T follicular helper cell (primary cell): ENCODE measurements around the gene UBA52.
"Not testable (repeated sequence)": the region's sequence is repeated elsewhere in the genome, so short reads cannot be mapped to it uniquely, and the experiment has no call there.

Experiments used
- DNase-seq: peaks from one replicate; pipeline ENCODE4 v3.0.0-alpha.2; 2020; ENCODE audit warnings: low read depth

The UBA52 gene

GRCh38 chr19:18557411-18558201 lies 14.1 kb upstream of the UBA52 start, which contains the start of gene KXD1:
Gene KXD1 (plus strand): TSS chr19:18557870. CDS start chr19:18562057, 4,187 bp downstream.
- peak; percentile 97 for DNase-seq

DNA sequence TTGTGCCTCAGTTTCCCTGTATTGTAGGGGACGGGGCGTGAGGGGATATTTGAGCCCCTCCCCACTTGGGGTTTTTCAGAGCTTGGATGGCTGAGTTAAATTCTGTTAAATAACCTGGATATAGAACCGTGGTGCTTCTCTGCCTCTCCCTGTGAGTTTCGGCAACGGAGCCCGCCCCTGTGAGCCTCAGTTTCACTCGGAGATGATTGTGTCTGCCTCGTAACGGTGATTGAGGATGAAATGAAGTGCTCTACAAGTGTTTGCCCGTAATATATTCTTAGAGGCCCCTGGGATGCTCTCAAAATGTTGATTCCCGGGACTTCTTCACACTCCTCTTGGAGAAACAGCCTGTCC lies 13.5 kb upstream of the UBA52 start:
- no peak for DNase-seq

GRCh38 chr19:18558604-18559003 lies 13.1 kb upstream of the UBA52 start:
- DNase-seq: no peak

DNA sequence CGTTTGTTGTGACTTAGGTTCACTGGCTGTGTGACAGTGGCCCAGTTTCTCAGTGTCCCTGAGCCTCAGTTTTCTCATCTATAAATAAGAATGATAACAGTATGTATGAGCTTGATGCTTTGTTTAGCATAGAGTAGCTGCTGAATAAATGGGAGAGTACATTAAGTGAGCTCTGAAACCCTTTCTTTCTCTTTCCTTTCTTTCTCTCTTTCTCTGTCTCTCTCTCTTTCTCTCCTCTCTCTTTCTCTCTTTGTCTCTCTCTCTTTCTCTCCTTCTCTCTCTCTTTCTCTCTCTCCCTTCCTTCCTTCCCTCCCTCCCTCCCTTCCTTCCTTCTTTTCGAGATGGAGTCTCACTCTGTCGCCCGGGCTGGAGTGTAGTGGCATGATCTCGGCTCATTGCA lies 12.0 kb upstream of the UBA52 start:
- DNase-seq: no peak

DNA sequence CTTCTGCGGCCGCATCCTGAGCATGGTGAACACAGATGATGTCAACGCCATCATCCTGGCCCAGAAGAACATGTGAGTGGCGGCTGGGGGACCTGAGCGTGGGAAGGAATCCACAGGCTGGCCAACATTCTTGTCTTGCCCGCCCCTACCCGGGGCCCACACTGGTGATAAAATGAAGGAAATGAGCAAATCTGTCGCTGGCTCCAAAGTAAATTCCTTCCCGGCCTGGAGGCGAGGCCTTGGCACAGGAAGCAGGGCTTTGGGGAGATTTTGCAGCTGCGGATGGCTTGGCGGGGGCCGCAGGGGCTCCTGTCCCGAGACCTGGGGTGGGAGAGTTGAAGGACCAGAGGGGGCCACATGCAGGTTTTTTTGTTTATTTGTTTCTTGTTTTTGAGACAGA lies 9.6 kb upstream of the UBA52 start:
- DNase-seq: no peak

DNA sequence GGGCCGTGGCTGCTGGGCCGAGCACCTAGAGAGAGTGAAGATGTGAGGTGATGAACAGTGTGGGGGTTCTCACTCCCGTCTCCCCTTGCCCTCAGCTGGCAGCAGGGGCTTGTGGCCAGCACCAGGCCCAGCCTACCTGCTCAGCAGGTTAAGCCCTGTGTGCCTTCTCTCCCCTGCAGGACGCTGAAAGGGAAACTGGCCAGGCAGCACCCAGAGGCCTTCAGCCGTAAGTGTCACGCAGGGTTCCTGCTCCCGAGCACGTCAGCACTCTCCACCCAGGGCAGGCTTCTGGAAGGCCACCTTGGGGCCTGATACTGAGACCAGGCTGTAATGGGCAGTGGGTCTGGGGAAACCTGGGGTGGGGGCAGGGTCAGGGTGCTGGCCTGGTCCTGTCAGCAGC lies 4.7 kb upstream of the UBA52 start:
- no peak for DNase-seq

GRCh38 chr19:18568367-18568766 lies 3.3 kb upstream of the UBA52 start:
- DNase-seq: no peak

GRCh38 chr19:18574691-18575291 lies 3.1 kb downstream of the UBA52 start:
- DNase-seq: no peak

DNA sequence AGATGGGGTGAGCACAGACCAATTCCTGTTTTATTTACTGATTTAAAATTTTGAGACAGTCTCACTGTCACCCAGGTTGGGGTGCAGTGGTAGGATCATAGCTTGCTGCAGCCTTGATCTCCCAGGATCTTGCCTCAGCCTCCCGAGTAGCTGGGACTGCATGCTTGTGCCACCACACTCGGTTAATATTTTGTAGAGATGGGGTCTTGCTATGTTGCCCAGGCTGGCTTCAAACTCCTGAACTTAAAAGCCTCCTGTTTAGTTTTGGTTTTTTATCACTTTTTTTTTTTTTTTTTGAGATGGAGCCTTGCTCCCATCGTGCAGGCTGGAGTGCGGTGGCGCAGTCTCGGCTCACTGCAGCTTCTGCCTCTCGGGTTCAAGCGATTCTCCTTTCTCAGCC lies 4.7 kb downstream of the UBA52 start:
- no peak for DNase-seq

DNA sequence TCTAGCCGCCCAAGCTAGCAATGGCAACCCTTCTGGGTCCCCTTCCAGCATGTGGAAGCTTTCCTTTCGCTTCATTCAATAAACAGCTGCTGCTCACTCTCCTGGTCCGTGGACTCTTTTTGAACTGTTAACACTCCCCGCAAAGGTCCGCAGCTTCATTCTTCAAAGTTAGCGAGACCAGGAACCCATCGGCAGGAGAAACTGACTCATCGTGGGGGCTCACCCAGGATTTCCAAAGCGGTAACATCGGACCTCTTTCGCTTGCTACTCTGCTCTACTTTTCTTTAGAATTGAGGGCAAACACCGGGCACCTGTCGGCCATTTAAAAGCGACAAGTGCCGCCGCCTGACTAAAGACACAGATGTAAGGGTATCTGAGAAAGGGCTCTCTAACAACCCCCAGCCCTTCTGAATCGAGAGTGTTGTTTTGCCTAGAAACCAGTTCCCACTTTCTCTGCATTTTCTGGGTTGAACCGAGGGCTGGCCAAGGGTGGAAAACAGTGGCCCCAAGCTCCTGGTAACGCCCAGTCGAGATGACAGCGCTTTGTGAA lies 5.8 kb downstream of the UBA52 start:
- no peak for DNase-seq

DNA sequence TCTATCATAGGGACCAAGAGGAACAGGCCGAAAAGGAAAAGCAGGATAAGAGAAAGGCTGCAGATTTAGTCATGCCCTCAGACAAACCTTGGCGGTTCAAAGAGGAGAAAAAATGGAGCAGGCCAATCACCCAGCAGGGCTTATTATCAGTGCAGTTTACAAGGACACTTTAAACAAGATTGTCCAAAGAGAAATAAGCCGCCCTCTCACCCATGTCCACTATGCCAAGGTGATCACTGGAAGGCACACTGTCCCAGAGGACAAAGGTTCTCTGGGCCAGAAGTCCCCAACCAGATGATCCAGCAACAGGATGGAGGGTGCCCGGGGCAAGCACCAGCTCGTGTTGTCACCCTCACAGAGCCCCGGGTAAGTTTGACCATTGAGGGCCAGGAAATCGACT lies 8.7 kb downstream of the UBA52 start:
- no peak for DNase-seq

GRCh38 chr19:18586306-18586705 lies 14.6 kb downstream of the UBA52 start:
- DNase-seq: no peak

DNA sequence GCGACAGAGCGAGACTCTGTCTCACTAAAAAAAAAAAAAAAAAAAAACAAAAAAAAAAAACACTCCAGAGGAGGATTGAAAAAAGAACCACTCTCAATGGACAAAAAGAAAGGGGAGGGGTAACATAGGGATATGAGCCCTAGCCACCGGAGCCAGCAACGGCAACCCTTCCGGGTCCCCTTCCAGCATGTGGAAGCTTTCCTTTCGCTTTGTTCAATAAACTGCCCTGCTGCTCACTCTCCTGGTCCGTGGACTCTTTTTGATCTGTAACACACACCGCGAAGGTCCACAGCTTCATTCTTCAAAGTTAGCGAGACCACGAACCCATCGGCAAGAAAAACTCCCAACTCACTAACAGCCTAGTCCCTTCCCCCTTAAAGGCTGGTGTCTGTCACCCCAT lies 15.9 kb downstream of the UBA52 start:
- no peak for DNase-seq

GRCh38 chr19:18587962-18588610 lies 16.4 kb downstream of the UBA52 start:
- DNase-seq: no peak

GRCh38 chr19:18588611-18589379 lies 17.1 kb downstream of the UBA52 start, which contains the start of gene REX1BD:
Gene REX1BD (plus strand): TSS chr19:18588798. CDS start chr19:18588802, 4 bp downstream.
- DNase-seq: peak; percentile 84

DNA sequence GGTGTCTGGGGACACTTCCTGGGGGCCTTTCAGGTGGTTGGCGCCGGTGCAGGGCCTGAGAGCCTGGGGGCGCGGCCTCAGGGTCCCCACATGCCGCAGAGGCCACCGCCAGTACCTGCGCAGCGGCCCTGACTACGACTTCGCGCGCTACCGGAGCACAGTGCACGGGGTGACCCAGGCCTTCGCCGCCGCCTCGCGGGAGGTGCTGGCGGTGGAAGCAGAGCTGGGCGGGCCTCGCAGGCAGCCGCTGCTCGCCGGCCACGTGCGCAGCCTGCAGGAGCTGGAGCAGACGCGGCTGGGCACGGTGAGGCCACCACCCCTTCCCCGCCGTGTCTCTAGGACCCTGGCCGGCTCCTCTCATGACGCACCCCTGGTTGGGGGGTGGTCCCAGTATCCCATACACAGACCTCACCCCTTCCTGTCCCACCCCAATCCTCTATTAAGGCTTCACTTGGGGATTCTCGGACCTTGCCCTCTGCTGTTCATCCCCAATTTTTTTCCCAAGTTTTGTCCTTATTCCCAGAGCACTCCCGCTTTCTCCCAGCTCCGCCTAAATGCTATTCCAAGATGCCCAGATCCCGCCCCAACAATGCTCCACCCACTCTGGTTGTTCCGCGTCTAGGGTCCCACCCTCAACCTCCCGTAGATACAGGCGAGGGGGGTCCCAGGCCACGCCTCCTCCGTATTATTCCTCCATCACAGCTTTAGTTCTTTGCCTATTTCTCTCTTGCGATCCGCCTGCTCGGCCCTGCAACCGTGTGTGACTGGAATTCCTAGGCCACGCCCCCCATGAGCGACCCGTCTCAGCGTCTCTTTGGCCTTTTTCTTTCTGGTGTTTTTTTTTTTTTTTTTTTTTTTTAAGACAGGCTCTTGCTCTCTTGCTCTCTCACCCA lies 18.0 kb downstream of the UBA52 start:
- DNase-seq: peak; percentile 58

- DNase-seq: no peak
Observed at GRCh38 chr19:18590273-18591272, 18.9 kb downstream of the UBA52 start.

DNA sequence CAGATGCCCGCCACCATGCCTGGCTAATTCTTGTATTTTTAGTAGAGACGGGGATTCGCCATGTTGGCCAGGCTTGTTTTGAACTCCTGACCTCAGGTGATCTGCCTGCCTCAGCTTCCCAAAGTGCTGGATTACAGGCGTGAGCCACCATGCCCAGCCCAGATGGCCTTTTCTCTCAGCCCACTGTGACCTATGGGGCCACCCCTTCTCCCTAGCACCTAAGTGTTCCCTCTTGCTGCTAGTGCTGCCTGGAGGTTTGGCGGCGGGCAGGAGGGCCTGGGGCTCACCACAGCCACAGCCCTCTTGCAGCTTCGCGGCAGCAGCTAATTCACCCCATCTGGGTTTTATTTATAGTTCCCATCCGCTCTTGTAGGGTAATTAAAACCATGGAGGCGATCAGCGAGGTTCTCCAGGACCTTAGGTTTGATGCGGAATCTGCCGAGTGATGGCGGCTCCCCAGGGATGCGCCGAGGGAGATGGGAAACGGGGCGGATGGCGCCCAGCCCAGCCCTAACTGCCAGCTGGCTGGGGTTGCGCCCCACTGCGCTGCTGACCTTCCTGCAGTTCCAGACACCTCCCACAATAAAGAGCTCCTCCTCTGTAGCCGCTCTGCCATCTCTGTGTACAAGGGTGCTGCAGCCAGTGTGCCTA lies 20.2 kb downstream of the UBA52 start:
- no peak for DNase-seq

GRCh38 chr19:18592732-18593131 lies 21.1 kb downstream of the UBA52 start:
- DNase-seq: not testable (repeated sequence)
